NT2/D1 (cell line): ENCODE data around the gene UGT3A2.
"Not testable (repeated sequence)": the region's sequence is repeated elsewhere in the genome, so short reads cannot be mapped to it uniquely, and the experiment has no call there.

Source experiments
- YY1 ChIP-seq: IDR thresholded peaks from 2 replicates; pipeline ENCODE4 v1.6.1; 2011; ENCODE audit not compliant: insufficient read length, insufficient read depth
- ZNF274 ChIP-seq: IDR thresholded peaks from 2 replicates; pipeline ENCODE4 v1.6.1; 2011; ENCODE audit warnings: mild to moderate bottlenecking, low read depth, low read length

GRCh38 chr5:36019584-36019983 is 47.1 kb downstream of the UGT3A2 start:
- TF ChIP-seq ZNF274, YY1: not testable (repeated sequence)
